Neural cell (in vitro differentiated cells): ENCODE results near the gene KREMEN2. TPM values are rescaled to one million over a fixed set of nuclear protein-coding genes. Genes with fewer than 3 reads are reported as not detected.
A peak's percentile ranks its signal among the peaks of the same experiment; 100 is the strongest.

ENCODE experiments used
- H2AFZ ChIP-seq: fragments of 200-600, 300-800 bp; sonication (generic), shearing (Covaris generic); 2 replicates; pipeline ENCODE4 v1.6.0; 2014; ENCODE audit warnings: low read depth, mild to moderate bottlenecking, antibody characterized with exemption, low read length, moderate library complexity
- H3F3A ChIP-seq: fragments of 200-600 bp; shearing (Covaris generic); 2 replicates; pipeline ENCODE4 v1.6.1; 2016; ENCODE audit warnings: mild to moderate bottlenecking, moderate library complexity, mixed read lengths, antibody characterized with exemption, low read length; ENCODE audit not compliant: insufficient read depth, poor library complexity, severe bottlenecking
- H3K27ac ChIP-seq: fragments of 200-600, 300-800 bp; sonication (generic), shearing (Covaris generic); 2 replicates; pipeline ENCODE4 v1.5.1; 2014; ENCODE audit warnings: mild to moderate bottlenecking, low read length, moderate library complexity
- H3K27me3 ChIP-seq: fragments of 300-800, 200-600 bp; sonication (generic), shearing (Covaris generic); 2 replicates; pipeline ENCODE4 v1.6.0; 2014; ENCODE audit warnings: mild to moderate bottlenecking, low read depth, low read length, moderate library complexity; ENCODE audit not compliant: insufficient read depth
- H3K36me3 ChIP-seq: fragments of 300-800, 200-600 bp; sonication (generic), shearing (Covaris generic); 2 replicates; pipeline ENCODE4 v1.5.1; 2014; ENCODE audit warnings: mild to moderate bottlenecking, antibody characterized with exemption, low read length, moderate library complexity; ENCODE audit not compliant: insufficient read depth
- H3K4me2 ChIP-seq: fragments of 300-800, 200-600 bp; sonication (generic), shearing (Covaris generic); 2 replicates; pipeline ENCODE4 v1.6.0; 2014; ENCODE audit warnings: mild to moderate bottlenecking, low read length
- H3K4me3 ChIP-seq: fragments of 300-800, 200-600 bp; sonication (generic), shearing (Covaris generic); 2 replicates; pipeline ENCODE4 v1.5.1; 2014; ENCODE audit warnings: mild to moderate bottlenecking, low read length, moderate library complexity
- H3K79me2 ChIP-seq: fragments of 200-600 bp; shearing (Covaris generic); replicated peaks from 2 replicates; pipeline ENCODE4 v1.6.0; 2014; ENCODE audit warnings: mild to moderate bottlenecking, low read length, moderate library complexity; ENCODE audit not compliant: insufficient read depth
- H3K9ac ChIP-seq: fragments of 300-800, 200-600 bp; sonication (generic), shearing (Covaris generic); 2 replicates; pipeline ENCODE4 v1.6.1; 2016; ENCODE audit warnings: mild to moderate bottlenecking, low read length, mixed read lengths
- H3K9me2 ChIP-seq: fragments of 200-600 bp; shearing (Covaris generic); 2 replicates; pipeline ENCODE4 v1.6.1; 2016; ENCODE audit warnings: mild to moderate bottlenecking, low read length, mixed read lengths; ENCODE audit not compliant: insufficient read depth
- H3K9me3 ChIP-seq: fragments of 200-600, 300-800 bp; sonication (generic), shearing (Covaris generic); 2 replicates; pipeline ENCODE4 v1.6.1; 2016; ENCODE audit warnings: mild to moderate bottlenecking, mixed run types, low read length, moderate library complexity, mixed read lengths
- H4K20me1 ChIP-seq: fragments of 200-600 bp; shearing (Covaris generic); 2 replicates; pipeline ENCODE4 v1.6.1; 2016; ENCODE audit warnings: mild to moderate bottlenecking, mixed run types; ENCODE audit not compliant: insufficient read depth
- CTCF ChIP-seq: fragments of 450-650 bp; IDR thresholded peaks from 2 replicates; pipeline ENCODE4 v1.5.1; 2014; ENCODE audit warnings: antibody characterized with exemption, mild to moderate bottlenecking, moderate library complexity; ENCODE audit not compliant: poor library complexity, severe bottlenecking
- EP300 ChIP-seq: fragments of 450-650 bp; conservative IDR thresholded peaks from 2 replicates; pipeline ENCODE4 v1.6.1; 2014; ENCODE audit warnings: antibody characterized with exemption, mild to moderate bottlenecking, moderate library complexity; ENCODE audit not compliant: poor library complexity, severe bottlenecking
- EZH2 ChIP-seq: fragments of 200-600, 300-800 bp; shearing (Covaris generic), sonication (generic); IDR thresholded peaks from 2 replicates; pipeline ENCODE4 v1.6.1; 2014; ENCODE audit warnings: antibody characterized with exemption, low read length, borderline replicate concordance, mild to moderate bottlenecking; ENCODE audit not compliant: insufficient read depth, poor library complexity, severe bottlenecking
- MXI1 ChIP-seq: fragments of 450-650 bp; conservative IDR thresholded peaks from 2 replicates; pipeline ENCODE4 v1.6.1; 2014; ENCODE audit warnings: antibody characterized with exemption, mild to moderate bottlenecking; ENCODE audit not compliant: poor library complexity, severe bottlenecking
- POLR2AphosphoS5 ChIP-seq: IDR thresholded peaks from 2 replicates; pipeline ENCODE4 v1.6.1; 2012
- RAD21 ChIP-seq: fragments of 450-650 bp; conservative IDR thresholded peaks from 2 replicates; pipeline ENCODE4 v1.6.1; 2014; ENCODE audit warnings: antibody characterized with exemption, mild to moderate bottlenecking, moderate library complexity
- REST ChIP-seq: IDR thresholded peaks from 2 replicates; pipeline ENCODE4 v1.6.1; 2012; ENCODE audit warnings: borderline replicate concordance
- SMC3 ChIP-seq: fragments of 450-650 bp; conservative IDR thresholded peaks from 2 replicates; pipeline ENCODE4 v1.6.1; 2014; ENCODE audit warnings: antibody characterized with exemption, mild to moderate bottlenecking, moderate library complexity; ENCODE audit not compliant: poor library complexity
- TAF1 ChIP-seq: IDR thresholded peaks from 2 replicates; pipeline ENCODE4 v1.6.1; 2012; ENCODE audit warnings: low read depth
- polyA plus RNA-seq: library from polyadenylated mRNA; depleted of rRNA; stranded (reverse); fragments of >200 nt; gene quantifications from 2 replicates; pipeline ENCODE4 v1.2.3, GENCODE V29; 2014

The KREMEN2 gene
- polyA plus RNA-seq, 1 donor from 2014 or later = 0.71 TPM

- no peak overlapping the region for H3K27ac ChIP-seq
- no peaks in the 10 kb centered on the region for H3K9me3 ChIP-seq
- H3K4me2 ChIP-seq = no peak overlapping the region
- TF ChIP-seq REST (no peak), RAD21 (no peak), POLR2AphosphoS5 (no peak), MXI1 (no peak), EZH2 (no peak), TAF1 (no peak), CTCF (no peak), EP300 (no peak), SMC3 (no peak)
- H3K4me3 ChIP-seq = no peak overlapping the region
- no peaks in the 10 kb centered on the region for H3K36me3 ChIP-seq
- no peaks in the 10 kb centered on the region for H3F3A ChIP-seq
- no peaks in the 10 kb centered on the region for H3K79me2 ChIP-seq
- no peaks in the 10 kb centered on the region for H3K9me2 ChIP-seq
- H3K9ac ChIP-seq = no peak overlapping the region
- H2AFZ ChIP-seq = no peak overlapping the region
- peaks cover 16% of the 10 kb centered on the region for H3K27me3 ChIP-seq
- no peaks in the 10 kb centered on the region for H4K20me1 ChIP-seq
Observed at GRCh38 chr16:3001316-3001715, 37.2 kb downstream of the KREMEN2 start.

- Histone ChIP-seq H3K4me2 (no peak overlapping the region), H3F3A (no peaks in the 10 kb centered on the region), H2AFZ (no peak overlapping the region), H3K27ac (no peak overlapping the region), H3K4me3 (peak overlapping the region; percentile 50), H3K9me2 (no peaks in the 10 kb centered on the region), H3K9ac (no peak overlapping the region), H3K36me3 (no peaks in the 10 kb centered on the region), H3K27me3 (peaks cover 40% of the 10 kb centered on the region), H4K20me1 (no peaks in the 10 kb centered on the region), H3K9me3 (no peaks in the 10 kb centered on the region), H3K79me2 (no peaks in the 10 kb centered on the region)
- TF ChIP-seq TAF1 = no peak
- no peak for TF ChIP-seq EZH2
- no peak for TF ChIP-seq REST
- TF ChIP-seq EP300 = peak; percentile 73
- peak; percentile 79 for TF ChIP-seq CTCF
- peak; percentile 71 for TF ChIP-seq SMC3
- peak; percentile 75 for TF ChIP-seq RAD21
- TF ChIP-seq MXI1 = peak; percentile 32
- TF ChIP-seq POLR2AphosphoS5 = peak; percentile 24
Observed at GRCh38 chr16:3003582-3004270, 39.7 kb downstream of the KREMEN2 start.
